ENCODE results near the gene WNT6. TPM values are rescaled to one million over a fixed set of nuclear protein-coding genes. Genes with fewer than 3 reads are reported as not detected.

WNT6 gene
- total and polyA plus RNA-seq, 5 donors from 2014 or later: not detected

DNA sequence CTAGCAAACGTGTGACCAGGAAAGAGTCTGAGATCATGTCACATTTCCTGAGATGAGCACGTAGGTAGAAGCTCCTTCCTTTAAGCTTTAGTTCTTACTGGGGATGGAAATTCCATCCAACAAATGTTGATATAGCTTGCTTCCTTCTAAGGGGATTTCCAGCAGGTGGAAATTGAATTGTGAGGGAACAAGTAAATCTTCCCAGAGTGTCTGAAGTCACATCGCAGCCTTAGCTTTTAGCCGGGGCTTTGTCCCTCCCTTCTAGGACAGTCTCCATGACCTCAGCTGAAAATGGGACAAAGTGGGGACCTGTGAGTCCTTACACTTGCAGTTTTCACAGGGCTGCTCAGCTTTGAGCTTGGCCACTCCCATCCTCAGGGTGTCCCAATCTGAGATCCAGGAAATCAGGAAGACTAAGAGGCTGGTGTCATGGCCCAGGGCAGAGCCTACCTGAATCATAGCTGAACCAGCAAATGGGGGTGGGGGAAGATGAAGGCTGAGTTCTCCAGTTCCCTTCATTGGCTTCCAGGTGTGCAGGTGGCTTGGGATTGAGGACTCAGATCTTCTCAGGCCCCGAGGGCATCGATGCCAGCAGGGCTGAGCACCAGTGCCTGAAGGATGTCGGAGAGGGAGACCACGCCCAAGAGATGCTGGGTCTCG, 36.3 kb upstream of the WNT6 start:
- H3K4me1 Mint-ChIP-seq: no peaks in the 10 kb centered on the region
- H3K27me3 ChIP-seq (ENCODE audit: control insufficient read depth, insufficient read depth, low read length): no peaks in the 10 kb centered on the region
- H3K9me3 ChIP-seq (ENCODE audit: control insufficient read depth in 2 of 2, low read length in 2 of 2): no peaks in the 10 kb centered on the region

DNA sequence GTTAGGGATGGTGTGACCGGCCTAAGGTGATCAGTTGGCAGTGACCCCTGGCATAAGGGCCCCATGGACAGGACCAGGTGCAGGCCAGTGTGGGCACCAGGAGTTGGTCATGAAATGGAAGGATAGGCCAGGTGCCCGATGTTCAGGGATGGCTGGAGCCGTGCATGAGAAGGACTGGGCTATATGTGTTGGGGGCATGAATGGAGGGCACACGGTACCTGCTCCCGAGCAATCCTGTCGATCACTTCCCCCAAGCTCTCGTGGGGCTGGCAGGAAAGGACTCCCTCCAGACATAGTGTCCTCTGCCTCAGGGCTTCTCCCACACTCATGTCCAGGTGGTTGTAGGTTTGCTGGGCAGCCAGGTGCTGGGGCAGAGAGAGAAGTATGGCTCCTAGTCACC, 35.6 kb upstream of the WNT6 start:
- no peak overlapping the region for H3K27ac Mint-ChIP-seq
- Histone ChIP-seq H3K4me1 (ENCODE audit: control insufficient read depth, insufficient read depth, low read length, poor library complexity, severe bottlenecking) (no peaks in the 10 kb centered on the region), H3K27me3 (ENCODE audit: control insufficient read depth, insufficient read depth, low read length) (no peaks in the 10 kb centered on the region), H3K36me3 (ENCODE audit: control insufficient read depth, insufficient read depth, low read length) (no peaks in the 10 kb centered on the region), H3K4me3 (ENCODE audit: low read depth, low read length) (no peak overlapping the region), H3K27ac (ENCODE audit: insufficient read depth, low read length, poor library complexity, severe bottlenecking) (no peak overlapping the region), H3K9me3 (ENCODE audit: control insufficient read depth in 2 of 2, low read length in 2 of 2) (no peaks in the 10 kb centered on the region)
- H3K4me3 Mint-ChIP-seq: no peak overlapping the region
- H3K27me3 Mint-ChIP-seq: peaks cover 10% of the 10 kb centered on the region
- ATAC-seq (ENCODE audit: low read depth in 2 of 2) (no peak), DNase-seq (no peak)
- no peaks in the 10 kb centered on the region for H3K4me1 Mint-ChIP-seq
- H3K9me3 Mint-ChIP-seq: peaks cover 0 to 1% (median 0%) of the 10 kb centered on the region in 7 donors
- no peaks in the 10 kb centered on the region for H3K36me3 Mint-ChIP-seq

More for the DNA sequence above, 36.3 kb upstream of the WNT6 start:
- Mint-ChIP-seq H3K36me3 (no peaks in the 10 kb centered on the region), H3K27me3 (peaks cover 16% of the 10 kb centered on the region), H3K4me3 (no peak overlapping the region), H3K27ac (no peak overlapping the region), H3K9me3 (peaks cover 0 to 1% (median 0%) of the 10 kb centered on the region in 7 donors)
- no peak for ATAC-seq (ENCODE audit: low read depth in 2 of 2)
- H3K4me3 ChIP-seq (ENCODE audit: low read depth, low read length): no peak overlapping the region
- H3K27ac ChIP-seq (ENCODE audit: insufficient read depth, low read length, poor library complexity, severe bottlenecking): no peak overlapping the region
- no peaks in the 10 kb centered on the region for H3K36me3 ChIP-seq (ENCODE audit: control insufficient read depth, insufficient read depth, low read length)
- no peaks in the 10 kb centered on the region for H3K4me1 ChIP-seq (ENCODE audit: control insufficient read depth, insufficient read depth, low read length, poor library complexity, severe bottlenecking)
- no peak for DNase-seq

DNA sequence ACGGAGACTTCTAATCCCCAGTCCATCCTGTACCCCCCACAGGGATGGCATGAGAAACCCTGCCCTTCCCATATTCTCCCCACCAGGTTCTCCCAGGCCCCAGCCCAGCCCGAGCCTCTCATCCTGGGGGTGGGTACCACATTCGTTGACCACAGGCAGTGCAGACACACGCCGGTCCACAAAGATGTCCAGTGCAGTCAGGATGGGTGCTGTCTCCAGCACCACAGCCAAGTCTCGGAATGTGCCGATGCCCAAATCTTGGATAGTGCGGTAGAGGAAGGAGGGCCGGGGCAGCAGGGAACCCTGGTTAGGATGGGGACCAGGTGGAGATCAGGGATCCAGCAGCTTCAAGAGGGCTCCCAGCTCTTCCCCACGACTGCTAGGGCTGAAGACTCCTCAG, 32.8 kb upstream of the WNT6 start:
- no peak for ATAC-seq (ENCODE audit: low read depth in 2 of 2)
- peaks cover 17% of the 10 kb centered on the region for H3K27me3 Mint-ChIP-seq

DNA sequence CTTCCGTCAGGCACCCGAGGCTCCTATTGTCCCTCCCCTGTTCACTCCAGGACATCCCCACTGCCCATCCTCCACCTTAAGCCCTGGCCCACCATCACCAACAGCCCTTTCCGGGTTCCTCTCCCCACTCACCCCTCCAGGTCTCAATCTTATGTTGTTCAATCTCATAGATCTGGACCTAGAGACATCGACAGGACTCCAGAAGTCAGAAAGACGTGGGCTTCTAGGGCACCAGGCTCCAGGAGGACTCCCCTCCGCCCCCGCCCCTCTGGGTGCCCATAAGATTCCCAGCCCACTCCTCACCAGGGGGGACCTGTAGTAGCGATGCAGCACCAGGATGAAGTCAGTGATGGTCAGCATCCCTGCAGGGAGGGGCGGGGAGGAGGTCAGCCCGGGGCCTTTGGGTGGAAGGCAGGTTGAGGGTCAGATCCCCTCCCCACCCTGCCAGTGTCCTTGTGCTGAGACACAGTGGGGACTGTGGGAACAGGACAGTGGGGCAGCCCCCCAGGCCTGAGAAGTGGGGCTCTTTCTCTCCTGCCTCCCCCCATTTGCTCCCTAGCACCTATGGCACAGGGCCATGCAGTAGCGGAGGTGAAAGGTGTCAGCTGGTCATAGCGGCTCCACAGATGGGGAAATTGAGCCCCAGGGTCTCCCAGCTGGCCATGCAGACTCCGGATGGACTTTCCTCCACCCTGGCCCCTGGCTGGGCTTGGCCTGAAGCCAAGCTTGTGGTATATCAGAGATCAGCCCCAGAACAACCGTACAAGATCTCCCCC, 31.7 kb upstream of the WNT6 start:
- H3K27ac ChIP-seq (ENCODE audit: insufficient read depth, low read length, poor library complexity, severe bottlenecking): no peak overlapping the region
- Mint-ChIP-seq H3K4me3 (no peak overlapping the region), H3K4me1 (no peaks in the 10 kb centered on the region), H3K9me3 (no peaks in the 10 kb centered on the region), H3K27ac (no peak overlapping the region), H3K27me3 (peaks cover 17% of the 10 kb centered on the region), H3K36me3 (no peaks in the 10 kb centered on the region)
- H3K9me3 ChIP-seq (ENCODE audit: control insufficient read depth in 2 of 2, low read length in 2 of 2): no peaks in the 10 kb centered on the region
- H3K4me3 ChIP-seq (ENCODE audit: low read depth, low read length): no peak overlapping the region
- no peaks in the 10 kb centered on the region for H3K36me3 ChIP-seq (ENCODE audit: control insufficient read depth, insufficient read depth, low read length)
- no peak for DNase-seq
- ATAC-seq (ENCODE audit: low read depth in 2 of 2): no peak
- no peaks in the 10 kb centered on the region for H3K27me3 ChIP-seq (ENCODE audit: control insufficient read depth, insufficient read depth, low read length)
- H3K4me1 ChIP-seq (ENCODE audit: control insufficient read depth, insufficient read depth, low read length, poor library complexity, severe bottlenecking): no peaks in the 10 kb centered on the region

More for the DNA sequence above, 32.8 kb upstream of the WNT6 start:
- Mint-ChIP-seq H3K4me1 (no peaks in the 10 kb centered on the region), H3K4me3 (no peak overlapping the region), H3K9me3 (no peaks in the 10 kb centered on the region), H3K36me3 (no peaks in the 10 kb centered on the region), H3K27ac (no peak overlapping the region)
- no peaks in the 10 kb centered on the region for H3K27me3 ChIP-seq (ENCODE audit: control insufficient read depth, insufficient read depth, low read length)
- H3K27ac ChIP-seq (ENCODE audit: insufficient read depth, low read length, poor library complexity, severe bottlenecking): no peak overlapping the region
- no peaks in the 10 kb centered on the region for H3K9me3 ChIP-seq (ENCODE audit: control insufficient read depth in 2 of 2, low read length in 2 of 2)
- no peaks in the 10 kb centered on the region for H3K4me1 ChIP-seq (ENCODE audit: control insufficient read depth, insufficient read depth, low read length, poor library complexity, severe bottlenecking)
- no peak overlapping the region for H3K4me3 ChIP-seq (ENCODE audit: low read depth, low read length)
- no peaks in the 10 kb centered on the region for H3K36me3 ChIP-seq (ENCODE audit: control insufficient read depth, insufficient read depth, low read length)
- no peak for DNase-seq

DNA sequence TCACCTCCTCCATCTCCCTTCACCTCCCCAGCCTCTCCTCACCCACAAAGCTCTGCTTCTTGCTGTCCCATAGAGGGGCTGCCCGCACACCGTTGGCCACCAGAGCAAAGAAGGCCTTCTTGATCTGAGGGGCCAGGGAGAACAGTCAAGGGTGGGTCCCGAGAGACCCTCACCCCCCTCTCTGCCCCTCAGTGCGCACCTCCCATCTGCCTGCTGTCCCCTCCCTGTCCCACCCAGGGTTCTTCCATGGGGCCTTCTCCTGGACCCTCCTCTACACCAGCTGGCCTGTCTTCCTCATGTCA, 31.2 kb upstream of the WNT6 start:
- H3K4me1 Mint-ChIP-seq: no peaks in the 10 kb centered on the region
- H3K27me3 ChIP-seq (ENCODE audit: control insufficient read depth, insufficient read depth, low read length): no peaks in the 10 kb centered on the region
- H3K4me3 Mint-ChIP-seq: no peak overlapping the region
- no peaks in the 10 kb centered on the region for H3K36me3 Mint-ChIP-seq
- H3K27ac ChIP-seq (ENCODE audit: insufficient read depth, low read length, poor library complexity, severe bottlenecking): no peak overlapping the region
- no peaks in the 10 kb centered on the region for H3K36me3 ChIP-seq (ENCODE audit: control insufficient read depth, insufficient read depth, low read length)
- DNase-seq (no peak), ATAC-seq (ENCODE audit: low read depth in 2 of 2) (no peak)
- H3K4me3 ChIP-seq (ENCODE audit: low read depth, low read length): no peak overlapping the region
- no peaks in the 10 kb centered on the region for H3K9me3 ChIP-seq (ENCODE audit: control insufficient read depth in 2 of 2, low read length in 2 of 2)
- H3K27ac Mint-ChIP-seq: no peak overlapping the region
- peaks cover 17% of the 10 kb centered on the region for H3K27me3 Mint-ChIP-seq
- H3K9me3 Mint-ChIP-seq: no peaks in the 10 kb centered on the region
- H3K4me1 ChIP-seq (ENCODE audit: control insufficient read depth, insufficient read depth, low read length, poor library complexity, severe bottlenecking): no peaks in the 10 kb centered on the region

DNA sequence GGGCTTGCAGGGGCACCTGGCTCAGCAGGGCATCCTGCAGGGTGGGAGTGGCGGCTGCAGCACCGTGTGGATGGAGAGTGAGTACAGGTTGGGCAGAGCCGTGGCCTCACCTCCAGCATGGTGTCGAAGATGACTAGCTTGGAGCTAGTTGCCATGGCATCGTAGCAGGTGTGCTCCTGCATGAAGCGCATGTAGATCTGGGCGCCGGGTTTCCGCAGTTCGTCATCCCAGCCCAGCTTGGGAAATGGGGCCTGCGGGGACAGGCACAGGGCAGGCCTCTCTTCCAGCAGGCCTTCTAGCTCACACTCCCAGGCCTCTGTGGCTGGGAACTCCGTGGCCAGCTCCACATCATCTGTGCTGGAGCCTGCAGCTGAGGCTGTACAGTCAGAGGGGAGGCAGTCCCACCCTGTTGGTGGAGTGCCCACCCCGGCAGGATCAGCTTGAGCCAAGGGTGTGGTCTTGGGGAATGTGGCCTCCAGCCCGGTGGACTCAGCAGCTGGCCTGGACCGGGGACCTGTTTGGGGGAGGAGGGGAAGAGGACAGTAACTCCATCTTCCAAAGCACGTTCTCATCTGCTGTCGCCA, 29.6 kb upstream of the WNT6 start:
- Mint-ChIP-seq H3K36me3 (no peaks in the 10 kb centered on the region), H3K27ac (no peak overlapping the region), H3K4me3 (no peak overlapping the region), H3K27me3 (peaks cover 25% of the 10 kb centered on the region), H3K9me3 (no peaks in the 10 kb centered on the region), H3K4me1 (no peaks in the 10 kb centered on the region)
- H3K27me3 ChIP-seq (ENCODE audit: control insufficient read depth, insufficient read depth, low read length): no peaks in the 10 kb centered on the region
- H3K27ac ChIP-seq (ENCODE audit: insufficient read depth, low read length, poor library complexity, severe bottlenecking): no peak overlapping the region
- no peaks in the 10 kb centered on the region for H3K36me3 ChIP-seq (ENCODE audit: control insufficient read depth, insufficient read depth, low read length)
- H3K9me3 ChIP-seq (ENCODE audit: control insufficient read depth in 2 of 2, low read length in 2 of 2): no peaks in the 10 kb centered on the region
- ATAC-seq (ENCODE audit: low read depth in 2 of 2) (no peak), DNase-seq (no peak)
- no peak overlapping the region for H3K4me3 ChIP-seq (ENCODE audit: low read depth, low read length)
- H3K4me1 ChIP-seq (ENCODE audit: control insufficient read depth, insufficient read depth, low read length, poor library complexity, severe bottlenecking): no peaks in the 10 kb centered on the region

DNA sequence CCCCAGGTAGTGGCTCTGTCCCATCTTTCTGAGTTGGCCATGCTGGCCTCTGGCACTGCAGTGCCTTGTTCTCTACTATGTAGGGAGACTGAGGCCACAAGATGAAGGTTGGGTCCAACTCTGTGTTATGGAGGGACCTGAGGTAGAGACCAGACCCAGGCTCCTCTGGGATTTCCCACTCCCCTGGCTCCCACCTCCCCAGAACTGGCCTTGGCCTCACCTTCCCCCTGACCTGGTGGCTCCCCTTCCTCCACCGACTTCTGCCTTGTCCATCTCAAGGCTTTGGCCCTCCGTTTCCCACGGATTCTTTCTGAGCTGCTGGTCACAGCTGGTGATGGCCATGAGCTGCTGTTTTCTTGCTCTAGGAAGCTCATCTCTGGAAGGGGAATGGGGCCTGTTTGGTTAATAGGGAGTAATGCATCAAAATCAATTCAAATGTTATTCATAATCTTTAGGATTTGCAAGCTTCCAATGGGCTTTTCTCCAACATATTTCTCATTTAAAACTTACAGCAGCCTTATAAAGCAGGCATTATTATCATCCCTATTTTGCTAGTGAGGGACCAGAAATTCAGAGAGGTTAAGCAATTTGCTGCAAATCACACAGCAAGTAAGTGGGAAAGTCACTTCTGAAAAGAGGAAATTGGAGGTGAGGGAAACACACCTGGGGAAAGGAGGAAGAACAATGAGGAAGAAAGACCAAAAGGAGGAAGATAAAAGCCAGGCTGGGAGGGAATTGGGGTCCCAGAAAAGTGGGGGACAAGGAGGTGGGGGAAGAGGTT, 28.9 kb upstream of the WNT6 start:
- H3K36me3 ChIP-seq (ENCODE audit: control insufficient read depth, insufficient read depth, low read length): no peaks in the 10 kb centered on the region
- peaks cover 5% of the 10 kb centered on the region for H3K27me3 ChIP-seq (ENCODE audit: control insufficient read depth, insufficient read depth, low read length)
- Mint-ChIP-seq H3K27ac (no peak overlapping the region), H3K27me3 (peaks cover 25% of the 10 kb centered on the region), H3K36me3 (no peaks in the 10 kb centered on the region), H3K9me3 (no peaks in the 10 kb centered on the region), H3K4me1 (no peaks in the 10 kb centered on the region), H3K4me3 (no peak overlapping the region)
- H3K9me3 ChIP-seq (ENCODE audit: control insufficient read depth in 2 of 2, low read length in 2 of 2): no peaks in the 10 kb centered on the region
- ATAC-seq (ENCODE audit: low read depth in 2 of 2) (no peak), DNase-seq (no peak)
- H3K4me3 ChIP-seq (ENCODE audit: low read depth, low read length): no peak overlapping the region
- no peaks in the 10 kb centered on the region for H3K4me1 ChIP-seq (ENCODE audit: control insufficient read depth, insufficient read depth, low read length, poor library complexity, severe bottlenecking)
- H3K27ac ChIP-seq (ENCODE audit: insufficient read depth, low read length, poor library complexity, severe bottlenecking): no peak overlapping the region

Data from CD4-positive, CD25-positive, alpha-beta regulatory T cell (primary cell).